ENCODE measurements around the gene PSAT1. TPM values are rescaled to one million over a fixed set of nuclear protein-coding genes. Genes with fewer than 3 reads are reported as not detected.

The PSAT1 gene
- polyA plus RNA-seq, 1 experiment: 307 TPM

DNA sequence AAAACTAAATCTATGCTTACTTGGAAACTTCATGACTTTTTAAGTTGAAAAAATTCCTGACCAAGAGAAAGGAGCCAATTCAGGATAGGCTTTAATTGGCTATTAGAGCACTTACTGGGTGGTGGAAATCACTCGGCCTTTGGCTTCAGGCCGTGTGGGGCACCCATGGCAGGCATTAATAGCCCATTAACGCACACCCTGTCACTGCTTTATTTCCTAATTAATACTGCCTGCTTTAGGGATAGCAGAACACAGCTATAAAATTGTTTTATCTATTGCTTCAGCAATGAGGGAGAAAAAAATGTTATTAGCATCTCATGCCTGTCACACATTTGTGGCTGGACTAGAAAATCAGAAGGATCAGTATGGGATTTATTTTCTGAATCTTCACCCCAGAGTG is 58.1 kb downstream of the PSAT1 start:
- DNase-seq (ENCODE audit: low read depth): no peak
- H3K4me3 ChIP-seq (ENCODE audit: low read depth, low read length): no peak overlapping the region
- ChIA-PET CTCF (no interaction called here), POLR2A (no interaction called here)
- no peak for TF ChIP-seq CTCF (IDR thresholded peaks at IDR 0.05; ENCODE audit: insufficient read depth, low read depth, low read length)
- H3K27me3 ChIP-seq (ENCODE audit: control insufficient read depth, insufficient read depth, low read length): no peaks in the 10 kb centered on the region
- no peaks in the 10 kb centered on the region for H3K36me3 ChIP-seq (ENCODE audit: control insufficient read depth, insufficient read depth, low read length)

GRCh38 chr9:78356634-78357033 is 59.7 kb downstream of the PSAT1 start:
- no peak overlapping the region for H3K4me3 ChIP-seq (ENCODE audit: low read depth, low read length)

DNA sequence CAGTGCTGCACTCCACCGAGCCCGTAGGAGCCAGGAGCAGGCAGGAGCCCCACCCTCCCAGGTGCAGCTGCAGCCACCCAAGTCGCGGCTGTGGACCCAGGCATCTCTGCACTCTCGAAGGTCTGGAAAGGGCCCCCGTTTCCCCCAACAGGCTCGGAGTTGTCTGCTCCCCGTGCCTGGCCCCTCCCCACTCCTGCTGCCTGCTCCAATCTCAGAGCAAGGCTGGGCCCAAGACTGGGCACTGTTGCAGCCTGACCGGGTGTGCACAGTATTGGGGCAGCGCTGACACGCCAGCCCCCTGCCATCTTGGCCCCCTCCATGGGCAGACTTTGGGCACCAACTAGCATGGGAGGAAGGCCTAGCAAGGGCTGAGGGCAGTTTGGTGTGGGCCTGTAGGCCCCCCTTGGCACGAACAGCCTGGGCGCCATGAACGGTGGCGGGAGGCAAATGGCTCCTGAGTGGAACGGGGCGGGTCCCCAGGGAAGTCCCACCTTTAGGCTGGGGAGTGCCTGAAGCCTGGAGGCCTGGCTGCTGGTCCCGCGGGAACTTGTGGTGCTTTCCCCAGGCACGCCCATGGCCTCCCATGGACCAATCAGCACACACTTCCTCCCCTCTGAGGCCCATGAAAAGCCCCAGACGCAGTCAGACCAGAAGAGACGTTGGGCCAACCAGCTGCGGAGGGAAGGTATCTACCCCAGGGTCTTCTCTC is 60.4 kb downstream of the PSAT1 start:
- DNase-seq (ENCODE audit: low read depth): no peak

More at GRCh38 chr9:78356634-78357033, 59.7 kb downstream of the PSAT1 start:
- Histone ChIP-seq H3K36me3 (ENCODE audit: control insufficient read depth, insufficient read depth, low read length) (no peaks in the 10 kb centered on the region), H3K27me3 (ENCODE audit: control insufficient read depth, insufficient read depth, low read length) (no peaks in the 10 kb centered on the region)
- CTCF ChIA-PET: interaction anchor here (1.3 to 2.9 kb wide), 2 partner anchors 9 to 13 kb away, joined by 3 to 14 read pairs; no protein-coding TSS in a partner anchor
- TF ChIP-seq CTCF (IDR thresholded peaks at IDR 0.05; ENCODE audit: insufficient read depth, low read depth, low read length): no peak
- POLR2A ChIA-PET: no interaction called here
- DNase-seq (ENCODE audit: low read depth): no peak

DNA sequence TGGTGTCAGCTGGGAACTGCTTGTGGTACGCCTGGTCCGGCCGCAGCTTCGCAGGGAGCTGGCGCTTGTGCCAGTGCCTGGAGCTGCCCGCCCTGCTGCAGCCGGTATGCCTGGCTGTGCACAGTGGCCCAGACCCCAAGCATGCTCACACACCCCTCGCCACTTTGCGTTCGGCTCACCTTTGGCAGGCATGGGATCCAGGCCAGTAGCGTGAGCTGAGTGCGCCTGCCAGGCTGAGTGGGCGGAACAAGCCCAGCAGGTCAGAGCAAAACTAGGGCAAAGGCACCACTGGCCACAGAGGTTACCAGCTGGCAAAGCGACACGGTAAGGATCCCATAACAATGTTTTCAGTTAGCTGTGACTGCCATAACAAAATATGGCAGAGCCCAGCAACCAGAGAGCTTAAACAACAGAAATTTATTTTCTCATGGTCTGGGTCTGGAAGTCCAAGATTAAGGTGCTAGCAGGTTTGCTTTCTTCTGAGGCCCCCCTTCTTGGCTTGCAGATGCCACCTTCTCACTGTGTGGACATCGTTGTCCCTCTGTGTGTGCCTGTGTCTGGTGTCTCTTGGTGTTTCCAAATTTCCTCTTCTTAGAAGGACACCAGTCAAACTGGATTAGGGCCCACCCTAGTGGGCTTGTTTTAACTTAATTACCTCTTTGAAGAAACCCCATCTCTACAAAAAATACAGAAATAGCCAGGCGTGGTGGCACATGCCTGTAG is 61.6 kb downstream of the PSAT1 start:
- H3K36me3 ChIP-seq (ENCODE audit: control insufficient read depth, insufficient read depth, low read length): no peaks in the 10 kb centered on the region
- DNase-seq (ENCODE audit: low read depth): no peak
- no peak for TF ChIP-seq CTCF (IDR thresholded peaks at IDR 0.05; ENCODE audit: insufficient read depth, low read depth, low read length)
- ChIA-PET CTCF (interaction anchor here (1.3 to 2.9 kb wide), 3 partner anchors 7 to 95 kb away, joined by 3 to 14 read pairs (median 4); no protein-coding TSS in a partner anchor), POLR2A (no interaction called here)
- H3K4me3 ChIP-seq (ENCODE audit: low read depth, low read length): no peak overlapping the region
- H3K27me3 ChIP-seq (ENCODE audit: control insufficient read depth, insufficient read depth, low read length): no peaks in the 10 kb centered on the region

More for the DNA sequence above, 60.4 kb downstream of the PSAT1 start:
- TF ChIP-seq CTCF (IDR thresholded peaks at IDR 0.05; ENCODE audit: insufficient read depth, low read depth, low read length): no peak
- Histone ChIP-seq H3K4me3 (ENCODE audit: low read depth, low read length) (no peak overlapping the region), H3K27me3 (ENCODE audit: control insufficient read depth, insufficient read depth, low read length) (no peaks in the 10 kb centered on the region), H3K36me3 (ENCODE audit: control insufficient read depth, insufficient read depth, low read length) (no peaks in the 10 kb centered on the region)
- CTCF ChIA-PET: interaction anchor here (1.3 to 2.9 kb wide), 2 partner anchors 8 to 12 kb away, joined by 3 to 14 read pairs; no protein-coding TSS in a partner anchor
- POLR2A ChIA-PET: no interaction called here

GRCh38 chr9:78363221-78363620 is 66.3 kb downstream of the PSAT1 start:
- TF ChIP-seq CTCF (IDR thresholded peaks at IDR 0.05; ENCODE audit: insufficient read depth, low read depth, low read length): no peak
- ChIA-PET POLR2A (interaction anchor here (0.6 kb wide), 2 partner anchors 1084 to 1714 kb away, joined by 3 to 7 read pairs; no protein-coding TSS in a partner anchor), CTCF (interaction anchor here (0.6 to 1.7 kb wide), 6 partner anchors 38 to 308 kb away, joined by 3 to 6 read pairs (median 4); no protein-coding TSS in a partner anchor)
- DNase-seq (ENCODE audit: low read depth): peak; percentile 78
- Histone ChIP-seq H3K4me3 (ENCODE audit: low read depth, low read length) (no peak overlapping the region), H3K27me3 (ENCODE audit: control insufficient read depth, insufficient read depth, low read length) (no peaks in the 10 kb centered on the region), H3K36me3 (ENCODE audit: control insufficient read depth, insufficient read depth, low read length) (no peaks in the 10 kb centered on the region)
